ENCODE results near the gene NRIP1.

- no peak for TF ChIP-seq CTCF (IDR thresholded peaks at IDR 0.05)
- TF ChIP-seq EZH2 (IDR thresholded peaks at IDR 0.05), result no peak
- no peak for TF ChIP-seq EZH2phosphoT487 (IDR thresholded peaks at IDR 0.05)
These were observed 77.2 kb downstream of the NRIP1 start for GRCh38 chr21:14987370-14988170.
